ENCODE data around the gene IL1B. TPM values are rescaled to one million over a fixed set of nuclear protein-coding genes. Genes with fewer than 3 reads are reported as not detected.
"Not testable (repeated sequence)": the region's sequence is repeated elsewhere in the genome, so short reads cannot be mapped to it uniquely, and the experiment has no call there.

IL1B gene
- total and polyA plus RNA-seq, 4 donors: 1.5 to 3.3 (median 1.7) TPM

- no CpG with 5 or more reads among the region's 6 CpGs for WGBS (ENCODE audit: insufficient coverage)
- peaks cover 11% of the 10 kb centered on the region for H3K9me3 ChIP-seq (ENCODE audit: control insufficient read depth, insufficient read depth, low read length)
- H3K27ac ChIP-seq (ENCODE audit: low read depth, low read length); H3K4me1 ChIP-seq (ENCODE audit: control insufficient read depth, insufficient read depth, low read length); DNase-seq (ENCODE audit: low read depth in 4 of 6, low spot score in 6 of 6); H3K4me3 ChIP-seq (ENCODE audit: low read depth, low read length); H3K27me3 ChIP-seq (ENCODE audit: control insufficient read depth, insufficient read depth, low read length); H3K36me3 ChIP-seq (ENCODE audit: control insufficient read depth, insufficient read depth, low read length): not testable (repeated sequence)
These were observed 23.0 kb upstream of the IL1B start for GRCh38 chr2:112859406-112860183.

GRCh38 chr2:112850588-112850987, 14.0 kb upstream of the IL1B start:
- Histone ChIP-seq H3K4me1 (ENCODE audit: control insufficient read depth, insufficient read depth, low read length) (no peaks in the 10 kb centered on the region), H3K27me3 (ENCODE audit: control insufficient read depth, insufficient read depth, low read length) (no peaks in the 10 kb centered on the region), H3K9me3 (ENCODE audit: control insufficient read depth, insufficient read depth, low read length) (peaks cover 2% of the 10 kb centered on the region), H3K36me3 (ENCODE audit: control insufficient read depth, insufficient read depth, low read length) (no peaks in the 10 kb centered on the region), H3K4me3 (ENCODE audit: low read depth, low read length) (no peak overlapping the region), H3K27ac (ENCODE audit: low read depth, low read length) (no peak overlapping the region)
- DNase-seq (ENCODE audit: low read depth in 4 of 6, low spot score in 6 of 6): no peak
- WGBS (ENCODE audit: insufficient coverage): 83% methylated on average over 1 of the region's 5 CpGs

- Histone ChIP-seq H3K9me3 (ENCODE audit: control insufficient read depth, insufficient read depth, low read length) (peaks cover 2% of the 10 kb centered on the region), H3K4me1 (ENCODE audit: control insufficient read depth, insufficient read depth, low read length) (no peaks in the 10 kb centered on the region), H3K27ac (ENCODE audit: low read depth, low read length) (no peak overlapping the region), H3K4me3 (ENCODE audit: low read depth, low read length) (no peak overlapping the region), H3K36me3 (ENCODE audit: control insufficient read depth, insufficient read depth, low read length) (no peaks in the 10 kb centered on the region), H3K27me3 (ENCODE audit: control insufficient read depth, insufficient read depth, low read length) (no peaks in the 10 kb centered on the region)
- WGBS (ENCODE audit: insufficient coverage): 71% methylated on average over 6 of the region's 11 CpGs
- no peak for DNase-seq (ENCODE audit: low read depth in 4 of 6, low spot score in 6 of 6)
These were observed 13.4 kb upstream of the IL1B start for GRCh38 chr2:112849956-112850355.

DNA sequence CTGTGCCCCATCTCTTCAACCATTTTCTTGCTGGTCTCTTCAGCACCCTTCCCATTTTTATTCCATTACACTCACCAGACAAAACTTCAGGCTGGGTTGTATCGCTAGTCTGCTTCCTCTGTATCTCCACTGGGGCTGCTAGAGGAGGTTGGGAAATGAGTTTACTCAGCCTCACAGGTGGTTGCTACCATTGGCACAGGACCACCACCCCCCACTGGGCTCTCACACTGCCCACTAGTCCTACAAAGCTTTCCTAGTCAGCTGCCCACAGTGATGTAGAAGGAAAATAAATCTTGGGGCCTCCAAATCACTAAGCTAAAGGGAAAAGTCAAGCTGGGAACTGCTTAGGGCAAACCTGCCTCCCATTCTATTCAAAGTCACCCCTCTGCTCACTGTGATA, 12.3 kb upstream of the IL1B start:
- Histone ChIP-seq H3K9me3 (ENCODE audit: control insufficient read depth, insufficient read depth, low read length) (peaks cover 2% of the 10 kb centered on the region), H3K27me3 (ENCODE audit: control insufficient read depth, insufficient read depth, low read length) (no peaks in the 10 kb centered on the region), H3K4me3 (ENCODE audit: low read depth, low read length) (no peak overlapping the region), H3K36me3 (ENCODE audit: control insufficient read depth, insufficient read depth, low read length) (no peaks in the 10 kb centered on the region), H3K27ac (ENCODE audit: low read depth, low read length) (no peak overlapping the region), H3K4me1 (ENCODE audit: control insufficient read depth, insufficient read depth, low read length) (no peaks in the 10 kb centered on the region)
- no peak for DNase-seq (ENCODE audit: low read depth in 4 of 6, low spot score in 6 of 6)
- no CpG with 5 or more reads among the region's 1 CpG for WGBS (ENCODE audit: insufficient coverage)

- Histone ChIP-seq H3K36me3 (ENCODE audit: control insufficient read depth, insufficient read depth, low read length) (no peaks in the 10 kb centered on the region), H3K9me3 (ENCODE audit: control insufficient read depth, insufficient read depth, low read length) (peaks cover 2% of the 10 kb centered on the region), H3K4me1 (ENCODE audit: control insufficient read depth, insufficient read depth, low read length) (no peaks in the 10 kb centered on the region), H3K27ac (ENCODE audit: low read depth, low read length) (no peak overlapping the region), H3K4me3 (ENCODE audit: low read depth, low read length) (no peak overlapping the region), H3K27me3 (ENCODE audit: control insufficient read depth, insufficient read depth, low read length) (no peaks in the 10 kb centered on the region)
- DNase-seq (ENCODE audit: low read depth in 4 of 6, low spot score in 6 of 6): no peak
- 93% methylated on average over 6 of the region's 6 CpGs for WGBS (ENCODE audit: insufficient coverage)
These were observed 9.5 kb upstream of the IL1B start for GRCh38 chr2:112846031-112846430.

GRCh38 chr2:112843836-112844235, 7.3 kb upstream of the IL1B start:
- Histone ChIP-seq H3K9me3 (ENCODE audit: control insufficient read depth, insufficient read depth, low read length) (peaks cover 2% of the 10 kb centered on the region), H3K4me3 (ENCODE audit: low read depth, low read length) (no peak overlapping the region), H3K27me3 (ENCODE audit: control insufficient read depth, insufficient read depth, low read length) (no peaks in the 10 kb centered on the region), H3K4me1 (ENCODE audit: control insufficient read depth, insufficient read depth, low read length) (no peaks in the 10 kb centered on the region), H3K36me3 (ENCODE audit: control insufficient read depth, insufficient read depth, low read length) (no peaks in the 10 kb centered on the region), H3K27ac (ENCODE audit: low read depth, low read length) (no peak overlapping the region)
- no peak for DNase-seq (ENCODE audit: low read depth in 4 of 6, low spot score in 6 of 6)
- 89% methylated on average over 1 of the region's 2 CpGs for WGBS (ENCODE audit: insufficient coverage)

DNA sequence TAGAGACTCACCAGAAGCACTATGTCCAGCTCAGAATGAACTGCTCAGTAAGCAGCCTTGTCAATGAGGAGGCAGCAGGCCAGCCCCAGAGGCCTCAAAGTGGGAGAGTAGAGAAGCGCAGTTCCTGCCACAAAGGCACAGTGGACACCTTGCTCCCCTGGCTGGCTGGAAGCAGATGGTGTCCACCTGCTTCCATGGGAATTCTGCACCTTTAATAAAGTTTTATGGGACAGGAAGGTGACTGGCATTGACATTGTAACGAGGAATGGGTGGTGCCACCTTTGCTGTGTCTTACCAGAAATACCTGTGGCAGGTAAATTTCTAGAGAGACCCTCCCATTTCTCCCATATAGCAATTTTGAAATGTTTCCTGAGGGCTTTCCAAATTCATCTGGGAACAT, 6.7 kb upstream of the IL1B start:
- H3K36me3 ChIP-seq (ENCODE audit: control insufficient read depth, insufficient read depth, low read length): no peaks in the 10 kb centered on the region
- H3K27me3 ChIP-seq (ENCODE audit: control insufficient read depth, insufficient read depth, low read length): no peaks in the 10 kb centered on the region
- WGBS (ENCODE audit: insufficient coverage): 100% methylated on average over 1 of the region's 2 CpGs
- no peak overlapping the region for H3K4me3 ChIP-seq (ENCODE audit: low read depth, low read length)
- H3K4me1 ChIP-seq (ENCODE audit: control insufficient read depth, insufficient read depth, low read length): no peaks in the 10 kb centered on the region
- peaks cover 2% of the 10 kb centered on the region for H3K9me3 ChIP-seq (ENCODE audit: control insufficient read depth, insufficient read depth, low read length)
- no peak for DNase-seq (ENCODE audit: low read depth in 4 of 6, low spot score in 6 of 6)
- no peak overlapping the region for H3K27ac ChIP-seq (ENCODE audit: low read depth, low read length)

DNA sequence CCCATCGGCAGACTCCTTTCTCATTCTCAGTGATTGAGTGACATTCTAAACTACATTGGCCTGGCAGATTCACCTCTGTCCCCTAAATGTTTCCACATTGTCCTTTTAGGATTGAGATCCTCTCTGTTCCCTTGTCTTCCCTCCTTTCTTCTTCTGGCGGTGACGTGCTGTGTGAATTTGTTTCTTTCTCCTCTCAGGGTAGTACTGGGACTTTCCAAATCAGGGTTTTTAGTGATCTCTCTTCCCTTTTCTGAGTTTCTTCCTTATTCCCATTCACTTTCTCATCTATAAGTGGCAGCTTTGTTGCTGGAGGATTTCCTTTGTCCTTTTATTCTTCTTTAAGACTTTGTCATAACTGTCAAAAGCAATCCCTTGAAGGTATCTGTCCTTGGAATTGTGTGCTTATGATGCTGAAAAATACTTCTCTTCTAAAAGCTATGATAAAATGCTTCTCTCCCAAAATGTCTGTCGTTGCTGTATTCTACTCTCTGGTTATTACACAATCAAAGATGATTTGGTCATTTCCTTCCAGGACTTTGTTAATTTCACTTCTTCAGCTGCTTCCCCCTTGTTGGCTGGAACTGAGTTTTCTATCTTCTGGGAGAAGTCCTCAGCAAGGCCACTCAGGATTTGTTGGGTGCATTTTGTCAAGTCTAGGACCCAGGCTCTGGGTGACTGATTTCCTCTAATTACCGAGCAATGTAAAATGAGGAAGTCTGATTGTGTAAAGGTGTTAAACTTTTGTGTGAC, 4.9 kb upstream of the IL1B start:
- Histone ChIP-seq H3K36me3 (ENCODE audit: control insufficient read depth, insufficient read depth, low read length) (no peaks in the 10 kb centered on the region), H3K27ac (ENCODE audit: low read depth, low read length) (no peak overlapping the region)

DNA sequence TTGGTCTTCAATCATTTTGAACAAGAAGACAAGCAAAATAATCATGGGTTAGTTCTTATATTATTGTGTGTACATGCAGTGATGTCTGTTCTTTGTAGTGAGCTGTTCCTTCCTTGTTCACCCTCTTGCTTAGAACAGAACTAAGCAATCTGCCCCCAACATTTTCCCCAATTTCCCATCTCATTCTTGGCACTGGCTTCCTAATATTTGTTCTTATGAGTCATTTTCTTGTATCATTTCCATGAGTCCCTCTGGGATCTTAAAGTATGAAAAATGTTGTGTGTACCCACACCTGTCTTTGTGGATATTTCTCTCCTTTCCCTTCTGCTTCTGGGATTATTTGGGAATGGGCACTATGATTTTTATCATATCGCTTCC, 3.5 kb upstream of the IL1B start:
- WGBS (ENCODE audit: insufficient coverage): no CpG with 5 or more reads among the region's 1 CpG
- H3K27me3 ChIP-seq (ENCODE audit: control insufficient read depth, insufficient read depth, low read length): no peaks in the 10 kb centered on the region
- no peaks in the 10 kb centered on the region for H3K9me3 ChIP-seq (ENCODE audit: control insufficient read depth, insufficient read depth, low read length)
- H3K4me1 ChIP-seq (ENCODE audit: control insufficient read depth, insufficient read depth, low read length): no peaks in the 10 kb centered on the region
- no peak overlapping the region for H3K4me3 ChIP-seq (ENCODE audit: low read depth, low read length)
- no peak overlapping the region for H3K27ac ChIP-seq (ENCODE audit: low read depth, low read length)
- no peak for DNase-seq (ENCODE audit: low read depth in 4 of 6, low spot score in 6 of 6)
- no peaks in the 10 kb centered on the region for H3K36me3 ChIP-seq (ENCODE audit: control insufficient read depth, insufficient read depth, low read length)

More for the DNA sequence above, 4.9 kb upstream of the IL1B start:
- 75% methylated on average over 1 of the region's 5 CpGs for WGBS (ENCODE audit: insufficient coverage)
- no peak for DNase-seq (ENCODE audit: low read depth in 4 of 6, low spot score in 6 of 6)
- Histone ChIP-seq H3K4me3 (ENCODE audit: low read depth, low read length) (no peak overlapping the region), H3K9me3 (ENCODE audit: control insufficient read depth, insufficient read depth, low read length) (peaks cover 2% of the 10 kb centered on the region), H3K27me3 (ENCODE audit: control insufficient read depth, insufficient read depth, low read length) (no peaks in the 10 kb centered on the region), H3K4me1 (ENCODE audit: control insufficient read depth, insufficient read depth, low read length) (no peaks in the 10 kb centered on the region)

Data from spinal cord (tissue), 10 donors.